ENCODE measurements around the gene COIL. TPM values are rescaled to one million over a fixed set of nuclear protein-coding genes. Genes with fewer than 3 reads are reported as not detected.
"Not testable (repeated sequence)": the region's sequence is repeated elsewhere in the genome, so short reads cannot be mapped to it uniquely, and the experiment has no call there.

The COIL gene
- total and polyA plus RNA-seq, 2 of the 13 experiments (the other 11 are each of a cell fraction or from before 2014, with no cell fraction given) = 8.1 to 29.4 TPM

- Histone ChIP-seq H4K20me1 (ENCODE audit: insufficient read depth, low read length) (no peaks in the 10 kb centered on the region), H3K9ac (ENCODE audit: insufficient read depth, low read depth, low read length) (no peak overlapping the region), H3K27ac (ENCODE audit: extremely low read length, insufficient read depth, low read length) (no peak overlapping the region), H3K4me1 (ENCODE audit: insufficient read depth, low read length) (peaks cover 18% of the 10 kb centered on the region), H3K4me2 (ENCODE audit: low read depth, low read length) (no peak overlapping the region), H2AFZ (ENCODE audit: low read length) (no peak overlapping the region), H3K79me2 (ENCODE audit: insufficient read depth, low read length) (no peaks in the 10 kb centered on the region), H3K27me3 (ENCODE audit: control insufficient read depth in 1 of 2, insufficient read depth in 2 of 2, low read length in 2 of 2) (no peaks in the 10 kb centered on the region), H3K36me3 (replicated peaks in 1 of 2; ENCODE audit: control insufficient read depth in 1 of 2, insufficient read depth in 2 of 2, low read length in 2 of 2) (no peaks in the 10 kb centered on the region; a peak in 2 of 5 replicates), H3K4me3 (replicated peaks in 1 of 3; ENCODE audit: insufficient read depth in 1 of 3, low read depth in 2 of 3, low read length in 3 of 3) (no peak overlapping the region), H3K9me3 (ENCODE audit: low read length) (no peaks in the 10 kb centered on the region)
- no peak for ATAC-seq
- ChIA-PET POLR2A (no interaction called here), CTCF (ENCODE audit: low intra/inter-chr PET ratio, low total read pairs) (no interaction called here)
- in situ Hi-C loops (cut with HindIII; ENCODE audit: extremely low pct_ligation_motif_present, low pct_unique_long_range_greater_than_20kb) = no loop called here
- intact Hi-C loops (cut with micrococcal nuclease; ENCODE audit: unreplicated experiment) = no loop called here
- whole genome bisulfite sequencing (ENCODE audit: low lambda C conversion rate) = 89% methylated on average over 8 of the region's 8 CpGs
- no peak for FAIRE-seq
- TF ChIP-seq PLRG1 (conservative IDR thresholded peaks at IDR 0.05) (no peak), ZSCAN12 (CRISPR knock-in tag; IDR thresholded peaks at IDR 0.05) (no peak), MNT (IDR thresholded peaks at IDR 0.05) (no peak), MBNL3 (CRISPR knock-in tag; conservative IDR thresholded peaks at IDR 0.05) (no peak), ZNF605 (CRISPR knock-in tag; IDR thresholded peaks at IDR 0.05) (no peak), RFX1 (IDR thresholded peaks at IDR 0.05) (no peak), NRL (CRISPR knock-in tag; IDR thresholded peaks at IDR 0.05; ENCODE audit: borderline replicate concordance) (no peak)
- TF ChIP-seq, protein P1, sequence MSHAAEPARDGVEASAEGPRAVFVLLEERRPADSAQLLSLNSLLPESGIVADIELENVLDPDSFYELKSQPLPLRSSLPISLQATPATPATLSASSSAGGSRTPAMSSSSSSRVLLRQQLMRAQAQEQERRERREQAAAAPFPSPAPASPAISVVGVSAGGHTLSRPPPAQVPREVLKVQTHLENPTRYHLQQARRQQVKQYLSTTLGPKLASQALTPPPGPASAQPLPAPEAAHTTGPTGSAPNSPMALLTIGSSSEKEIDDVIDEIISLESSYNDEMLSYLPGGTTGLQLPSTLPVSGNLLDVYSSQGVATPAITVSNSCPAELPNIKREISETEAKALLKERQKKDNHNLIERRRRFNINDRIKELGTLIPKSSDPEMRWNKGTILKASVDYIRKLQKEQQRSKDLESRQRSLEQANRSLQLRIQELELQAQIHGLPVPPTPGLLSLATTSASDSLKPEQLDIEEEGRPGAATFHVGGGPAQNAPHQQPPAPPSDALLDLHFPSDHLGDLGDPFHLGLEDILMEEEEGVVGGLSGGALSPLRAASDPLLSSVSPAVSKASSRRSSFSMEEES (CRISPR knock-in tag; IDR thresholded peaks at IDR 0.05) = no peak
- BruUV-seq (replicated peaks) = no TSS peak
- no peak for DNase-seq (ENCODE audit: low spot score)
Measured at GRCh38 chr17:56982312-56982711, 21.5 kb upstream of the COIL start.

DNA sequence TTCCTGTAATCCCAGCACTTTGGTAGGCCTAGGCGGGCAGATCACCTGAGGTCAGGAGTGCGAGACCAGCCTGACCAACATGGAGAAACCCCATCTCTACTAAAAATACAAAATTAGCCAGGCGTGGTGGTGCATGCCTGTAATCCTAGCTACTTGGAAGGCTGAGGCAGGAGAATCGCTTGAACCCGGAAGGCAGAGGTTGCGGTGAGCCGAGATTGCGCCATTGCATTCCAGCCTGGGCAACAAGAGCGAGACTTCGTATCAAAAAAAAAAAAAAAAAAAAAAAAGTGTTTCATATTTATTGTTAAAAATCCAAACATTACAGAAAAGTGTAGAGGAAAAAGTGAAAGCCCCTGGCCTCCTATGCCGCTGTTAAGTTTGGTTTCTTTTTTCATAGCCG, 19.7 kb upstream of the COIL start:
- CTCF ChIA-PET (ENCODE audit: low intra/inter-chr PET ratio, low total read pairs); BruUV-seq (replicated peaks); H4K20me1 ChIP-seq (ENCODE audit: insufficient read depth, low read length); intact Hi-C loops (cut with micrococcal nuclease; ENCODE audit: unreplicated experiment); H3K36me3 ChIP-seq (replicated peaks in 1 of 2; ENCODE audit: control insufficient read depth in 1 of 2, insufficient read depth in 2 of 2, low read length in 2 of 2); H3K9ac ChIP-seq (ENCODE audit: insufficient read depth, low read depth, low read length); H3K9me3 ChIP-seq (ENCODE audit: low read length); DNase-seq (ENCODE audit: low spot score); H2AFZ ChIP-seq (ENCODE audit: low read length); H3K27ac ChIP-seq (ENCODE audit: extremely low read length, insufficient read depth, low read length); in situ Hi-C loops (cut with HindIII; ENCODE audit: extremely low pct_ligation_motif_present, low pct_unique_long_range_greater_than_20kb); H3K79me2 ChIP-seq (ENCODE audit: insufficient read depth, low read length); FAIRE-seq; H3K4me2 ChIP-seq (ENCODE audit: low read depth, low read length); H3K27me3 ChIP-seq (ENCODE audit: control insufficient read depth in 1 of 2, insufficient read depth in 2 of 2, low read length in 2 of 2); ATAC-seq; H3K4me3 ChIP-seq (replicated peaks in 1 of 3; ENCODE audit: insufficient read depth in 1 of 3, low read depth in 2 of 3, low read length in 3 of 3): not testable (repeated sequence)
- POLR2A ChIA-PET = interaction anchor here (0.7 kb wide), 1 partner anchor 57 kb away, joined by 4 read pairs; no protein-coding TSS in a partner anchor
- peaks cover 25% of the 10 kb centered on the region for H3K4me1 ChIP-seq (ENCODE audit: insufficient read depth, low read length)
- 96% methylated on average over 12 of the region's 12 CpGs for WGBS (ENCODE audit: low lambda C conversion rate)
